ENCODE results near the gene LDLRAD1. TPM values are rescaled to one million over a fixed set of nuclear protein-coding genes. Genes with fewer than 3 reads are reported as not detected.

Gene LDLRAD1
- total RNA-seq, 1 donor from 2014 or later, result not detected

DNA sequence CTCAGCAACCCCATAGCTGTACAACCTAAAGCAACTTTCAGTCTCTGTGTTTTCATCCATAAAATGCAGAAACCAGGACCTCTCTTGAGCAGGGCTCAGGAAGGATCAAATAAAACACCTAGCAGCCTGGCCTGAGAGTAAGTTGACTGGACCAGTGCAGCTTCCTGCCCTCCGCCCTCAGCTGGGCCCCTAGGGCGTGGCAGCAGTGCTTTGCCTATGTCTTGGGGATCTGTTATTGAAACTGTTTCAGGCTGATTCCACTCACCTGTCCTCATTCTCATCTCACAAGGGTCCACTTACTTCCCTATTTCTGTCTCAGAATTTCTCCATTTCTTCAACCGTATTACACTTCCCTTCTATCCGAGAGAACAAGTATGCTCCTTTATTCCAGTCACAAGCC is 54.5 kb downstream of the LDLRAD1 start:
- no peak overlapping the region for H3K27ac ChIP-seq
- no peak for DNase-seq (ENCODE audit: low spot score)
- H3K27me3 ChIP-seq, result no peaks in the 10 kb centered on the region
- no peaks in the 10 kb centered on the region for H3F3A ChIP-seq (ENCODE audit: low read depth)
- TF ChIP-seq EZH2 (IDR thresholded peaks at IDR 0.05), result no peak
- no peak for TF ChIP-seq EZH2phosphoT487 (IDR thresholded peaks at IDR 0.05)
- TF ChIP-seq, protein P1, sequence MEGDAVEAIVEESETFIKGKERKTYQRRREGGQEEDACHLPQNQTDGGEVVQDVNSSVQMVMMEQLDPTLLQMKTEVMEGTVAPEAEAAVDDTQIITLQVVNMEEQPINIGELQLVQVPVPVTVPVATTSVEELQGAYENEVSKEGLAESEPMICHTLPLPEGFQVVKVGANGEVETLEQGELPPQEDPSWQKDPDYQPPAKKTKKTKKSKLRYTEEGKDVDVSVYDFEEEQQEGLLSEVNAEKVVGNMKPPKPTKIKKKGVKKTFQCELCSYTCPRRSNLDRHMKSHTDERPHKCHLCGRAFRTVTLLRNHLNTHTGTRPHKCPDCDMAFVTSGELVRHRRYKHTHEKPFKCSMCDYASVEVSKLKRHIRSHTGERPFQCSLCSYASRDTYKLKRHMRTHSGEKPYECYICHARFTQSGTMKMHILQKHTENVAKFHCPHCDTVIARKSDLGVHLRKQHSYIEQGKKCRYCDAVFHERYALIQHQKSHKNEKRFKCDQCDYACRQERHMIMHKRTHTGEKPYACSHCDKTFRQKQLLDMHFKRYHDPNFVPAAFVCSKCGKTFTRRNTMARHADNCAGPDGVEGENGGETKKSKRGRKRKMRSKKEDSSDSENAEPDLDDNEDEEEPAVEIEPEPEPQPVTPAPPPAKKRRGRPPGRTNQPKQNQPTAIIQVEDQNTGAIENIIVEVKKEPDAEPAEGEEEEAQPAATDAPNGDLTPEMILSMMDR (IDR thresholded peaks at IDR 0.05), result no peak
- Mint-ChIP-seq H3K36me3 (peaks cover 38% of the 10 kb centered on the region), H3K27me3 (ENCODE audit: insufficient read depth, low read depth) (no peaks in the 10 kb centered on the region), H3K27ac (no peak overlapping the region), H3K4me1 (no peaks in the 10 kb centered on the region), H3K4me3 (no peak overlapping the region), H3K9me3 (no peaks in the 10 kb centered on the region)
- H3K4me2 ChIP-seq, result no peak overlapping the region
- peaks cover 5% of the 10 kb centered on the region for H4K20me1 ChIP-seq (ENCODE audit: low read depth)
- H2AFZ ChIP-seq (replicated peaks), result no peak overlapping the region
- H3K4me1 ChIP-seq, result no peaks in the 10 kb centered on the region
- no peaks in the 10 kb centered on the region for H3K79me2 ChIP-seq (ENCODE audit: low read depth)
- H3K36me3 ChIP-seq, result peaks cover 19% of the 10 kb centered on the region
- no peak overlapping the region for H3K4me3 ChIP-seq
- H3K9ac ChIP-seq, result no peak overlapping the region
- H3K9me3 ChIP-seq (ENCODE audit: low read depth), result no peaks in the 10 kb centered on the region

DNA sequence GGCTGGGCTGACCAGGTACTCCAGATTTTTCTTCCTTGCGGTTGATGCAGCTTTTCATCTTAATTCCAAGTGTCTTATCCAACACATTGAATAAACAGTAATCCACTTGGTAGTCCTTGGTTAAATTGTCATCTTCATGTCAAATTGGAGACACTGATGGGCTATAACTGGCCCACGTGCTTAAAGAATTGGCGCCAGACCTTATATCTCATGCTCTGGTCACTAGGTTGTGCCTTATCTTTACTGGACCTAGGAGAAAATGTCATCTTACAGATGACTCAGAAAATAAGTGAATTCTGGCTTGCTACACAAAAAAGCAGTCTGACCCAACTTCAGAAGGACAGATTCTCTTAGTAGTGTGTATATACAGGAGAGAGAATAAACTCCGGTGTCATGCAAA is 55.6 kb downstream of the LDLRAD1 start:
- Histone ChIP-seq H3K9ac (no peak overlapping the region), H3K9me3 (ENCODE audit: low read depth) (no peaks in the 10 kb centered on the region), H3K4me2 (no peak overlapping the region), H3K27ac (no peak overlapping the region), H3K36me3 (peaks cover 19% of the 10 kb centered on the region), H3F3A (ENCODE audit: low read depth) (peaks cover under 1% of the 10 kb centered on the region), H3K4me3 (no peak overlapping the region), H2AFZ (replicated peaks) (no peak overlapping the region), H3K79me2 (ENCODE audit: low read depth) (no peaks in the 10 kb centered on the region), H3K4me1 (peaks cover 2% of the 10 kb centered on the region), H4K20me1 (ENCODE audit: low read depth) (peaks cover 5% of the 10 kb centered on the region), H3K27me3 (no peaks in the 10 kb centered on the region)
- Mint-ChIP-seq H3K9me3 (no peaks in the 10 kb centered on the region), H3K4me3 (no peak overlapping the region), H3K4me1 (peaks cover under 1% of the 10 kb centered on the region), H3K27ac (no peak overlapping the region), H3K27me3 (ENCODE audit: insufficient read depth, low read depth) (no peaks in the 10 kb centered on the region), H3K36me3 (peaks cover 38% of the 10 kb centered on the region)
- no peak for DNase-seq (ENCODE audit: low spot score)
- no peak for TF ChIP-seq EZH2 (IDR thresholded peaks at IDR 0.05)
- TF ChIP-seq, protein P1 (IDR thresholded peaks at IDR 0.05), result no peak
- TF ChIP-seq EZH2phosphoT487 (IDR thresholded peaks at IDR 0.05), result no peak

DNA sequence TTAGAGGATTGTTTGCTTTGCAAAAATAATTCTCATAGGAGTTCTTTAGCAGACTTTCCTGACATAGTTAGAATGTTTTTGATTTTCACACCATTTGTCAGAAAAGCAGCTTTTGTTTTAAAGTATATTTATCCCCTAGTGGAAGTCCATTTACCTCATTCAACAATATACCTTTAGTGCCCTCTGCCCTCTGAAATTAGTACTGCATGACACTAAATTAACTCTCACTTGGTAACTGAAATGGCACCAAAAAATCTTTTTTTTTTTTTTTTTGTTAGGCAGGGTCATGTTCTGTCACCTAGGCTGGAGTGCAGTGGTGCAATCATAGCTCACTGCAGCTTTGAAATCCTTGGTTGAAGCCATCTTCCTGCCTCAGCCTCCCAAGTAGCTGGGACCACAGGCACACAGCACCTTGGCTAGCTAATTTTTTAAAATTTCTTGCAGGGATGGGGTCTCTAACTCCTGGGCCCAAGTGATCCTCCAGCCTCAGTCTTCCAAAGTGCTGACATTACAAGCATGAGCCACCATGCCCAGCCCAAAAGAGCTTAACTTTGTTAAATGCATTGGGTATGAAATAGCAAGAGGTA is 58.2 kb downstream of the LDLRAD1 start:
- Histone ChIP-seq H3K4me2 (no peak overlapping the region), H3F3A (ENCODE audit: low read depth) (peaks cover 17% of the 10 kb centered on the region), H3K9ac (no peak overlapping the region), H3K36me3 (peaks cover 10% of the 10 kb centered on the region), H2AFZ (replicated peaks) (no peak overlapping the region), H3K79me2 (ENCODE audit: low read depth) (no peaks in the 10 kb centered on the region), H3K27me3 (no peaks in the 10 kb centered on the region), H3K4me3 (no peak overlapping the region), H3K4me1 (peaks cover 15% of the 10 kb centered on the region), H3K27ac (no peak overlapping the region), H3K9me3 (ENCODE audit: low read depth) (no peaks in the 10 kb centered on the region), H4K20me1 (ENCODE audit: low read depth) (peaks cover 22% of the 10 kb centered on the region)
- H3K36me3 Mint-ChIP-seq, result peaks cover 28% of the 10 kb centered on the region
- TF ChIP-seq, protein P1 (IDR thresholded peaks at IDR 0.05), result peak; percentile 57
- no peak for TF ChIP-seq EZH2 (IDR thresholded peaks at IDR 0.05)
- H3K4me1 Mint-ChIP-seq, result peaks cover 4% of the 10 kb centered on the region
- no peak overlapping the region for H3K27ac Mint-ChIP-seq
- no peaks in the 10 kb centered on the region for H3K27me3 Mint-ChIP-seq (ENCODE audit: insufficient read depth, low read depth)
- H3K4me3 Mint-ChIP-seq, result no peak overlapping the region
- H3K9me3 Mint-ChIP-seq, result no peaks in the 10 kb centered on the region
- no peak for DNase-seq (ENCODE audit: low spot score)

Small RNA genes within 50 kb of the gene (microRNA-seq; reads per million reads assigned to microRNA genes)
- gene MIR4781, result not detected

Other genes starting within 250 kb of the LDLRAD1 start
- gene NDC1, start 179.9 kb downstream of the LDLRAD1 start, total RNA-seq (ENCODE audit: low replicate concordance), result 63.6 and 94.3 TPM in 2 replicates
- 35.7 and 41.2 TPM in 2 replicates for gene YIPF1, start 128.4 kb downstream of the LDLRAD1 start, total RNA-seq (ENCODE audit: low replicate concordance)
- gene DIO1, start 124.0 kb downstream of the LDLRAD1 start, total RNA-seq (ENCODE audit: low replicate concordance), result not detected in 2 replicates
- 48.4 and 54.0 TPM in 2 replicates for gene IFT25, start 72.5 kb downstream of the LDLRAD1 start, total RNA-seq (ENCODE audit: low replicate concordance)
- 69.1 and 74.5 TPM in 2 replicates for gene LRRC42, start 71.8 kb downstream of the LDLRAD1 start, total RNA-seq (ENCODE audit: low replicate concordance)
- gene TMEM59, start 35.0 kb upstream of the LDLRAD1 start, total RNA-seq (ENCODE audit: low replicate concordance), result 125 and 139 TPM in 2 replicates
- gene TCEANC2, start 35.4 kb upstream of the LDLRAD1 start, total RNA-seq (ENCODE audit: low replicate concordance), result 8.8 and 11.6 TPM in 2 replicates
- 0.15 TPM in 1 of 2 replicates, not detected in the other for gene CDCP2, start 134.8 kb upstream of the LDLRAD1 start, total RNA-seq (ENCODE audit: low replicate concordance)
- 6.4 and 9.0 TPM in 2 replicates for gene CYB5RL, start 181.8 kb upstream of the LDLRAD1 start, total RNA-seq (ENCODE audit: low replicate concordance)
- gene MRPL37, start 182.0 kb upstream of the LDLRAD1 start, total RNA-seq (ENCODE audit: low replicate concordance), result 60.4 and 93.4 TPM in 2 replicates

All from neural progenitor cell (in vitro differentiated cells).